Measurements from ENCODE around the gene SMAD6.

SMAD6 gene

GRCh38 chr15:66711862-66712261 is 9.8 kb downstream of the SMAD6 start:
- TF ChIP-seq, protein P1, sequence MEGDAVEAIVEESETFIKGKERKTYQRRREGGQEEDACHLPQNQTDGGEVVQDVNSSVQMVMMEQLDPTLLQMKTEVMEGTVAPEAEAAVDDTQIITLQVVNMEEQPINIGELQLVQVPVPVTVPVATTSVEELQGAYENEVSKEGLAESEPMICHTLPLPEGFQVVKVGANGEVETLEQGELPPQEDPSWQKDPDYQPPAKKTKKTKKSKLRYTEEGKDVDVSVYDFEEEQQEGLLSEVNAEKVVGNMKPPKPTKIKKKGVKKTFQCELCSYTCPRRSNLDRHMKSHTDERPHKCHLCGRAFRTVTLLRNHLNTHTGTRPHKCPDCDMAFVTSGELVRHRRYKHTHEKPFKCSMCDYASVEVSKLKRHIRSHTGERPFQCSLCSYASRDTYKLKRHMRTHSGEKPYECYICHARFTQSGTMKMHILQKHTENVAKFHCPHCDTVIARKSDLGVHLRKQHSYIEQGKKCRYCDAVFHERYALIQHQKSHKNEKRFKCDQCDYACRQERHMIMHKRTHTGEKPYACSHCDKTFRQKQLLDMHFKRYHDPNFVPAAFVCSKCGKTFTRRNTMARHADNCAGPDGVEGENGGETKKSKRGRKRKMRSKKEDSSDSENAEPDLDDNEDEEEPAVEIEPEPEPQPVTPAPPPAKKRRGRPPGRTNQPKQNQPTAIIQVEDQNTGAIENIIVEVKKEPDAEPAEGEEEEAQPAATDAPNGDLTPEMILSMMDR (IDR thresholded peaks at IDR 0.05) = no peak

DNA sequence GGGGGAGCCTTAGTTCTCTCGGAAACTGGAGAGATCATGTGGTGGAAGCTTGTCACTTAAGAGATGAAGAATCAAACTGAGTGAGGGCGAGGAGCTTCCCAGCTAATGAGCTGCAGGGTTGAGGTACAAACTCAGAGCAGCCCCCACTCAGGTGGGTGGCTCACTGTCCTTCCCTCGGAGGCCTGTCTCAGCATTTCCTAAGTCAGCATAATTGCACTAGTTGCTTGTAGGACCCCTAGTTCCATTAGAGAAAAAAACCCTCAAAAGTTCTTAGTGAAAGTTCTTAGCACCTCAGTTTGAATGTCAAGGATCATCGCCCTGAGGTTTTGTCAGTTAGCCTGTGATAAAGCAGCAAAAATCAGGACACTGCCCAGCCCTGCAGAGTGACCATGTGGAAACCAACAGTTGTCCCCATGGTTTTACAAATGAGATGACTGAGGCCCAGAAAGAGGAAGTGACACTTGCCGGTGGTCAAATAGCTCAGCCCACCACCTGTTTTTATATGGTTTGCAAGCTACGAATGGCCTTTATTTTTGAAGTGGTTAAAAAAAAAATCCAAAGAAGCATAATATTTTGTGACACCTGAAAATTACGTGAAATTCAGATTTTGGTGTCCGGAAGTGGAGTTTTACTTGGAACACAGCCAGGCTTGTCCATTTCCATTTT is 11.9 kb downstream of the SMAD6 start:
- TF ChIP-seq, protein P1 (IDR thresholded peaks at IDR 0.05) = no peak

- TF ChIP-seq, protein P1 (IDR thresholded peaks at IDR 0.05) = no peak
Measured at GRCh38 chr15:66714543-66714981, 12.5 kb downstream of the SMAD6 start.

DNA sequence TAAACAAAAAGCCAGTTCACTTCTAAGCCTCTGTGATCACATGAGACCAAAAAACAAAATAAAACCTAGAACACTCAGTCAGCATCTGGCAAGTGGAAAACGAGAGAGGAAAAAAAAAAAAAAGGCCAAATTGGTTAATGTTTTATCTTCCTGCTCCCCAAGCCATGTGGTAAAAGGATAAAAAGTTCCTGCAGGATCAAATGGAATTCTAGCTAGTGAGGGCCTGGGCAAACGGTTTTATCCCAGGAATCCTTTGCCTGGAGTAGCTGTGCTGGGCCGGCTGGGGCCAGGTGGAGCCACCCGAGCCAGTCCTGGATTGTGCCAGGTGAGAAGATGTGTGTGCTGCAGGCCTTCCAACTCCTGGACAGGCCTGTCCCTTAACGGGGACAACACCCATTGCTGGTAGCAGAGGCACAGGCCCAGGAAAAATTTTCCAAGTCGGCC is 13.2 kb downstream of the SMAD6 start:
- TF ChIP-seq, protein P1 (IDR thresholded peaks at IDR 0.05) = no peak

- TF ChIP-seq, protein P1 (IDR thresholded peaks at IDR 0.05) = no peak
Measured at GRCh38 chr15:66715720-66716655, 14.0 kb downstream of the SMAD6 start.

DNA sequence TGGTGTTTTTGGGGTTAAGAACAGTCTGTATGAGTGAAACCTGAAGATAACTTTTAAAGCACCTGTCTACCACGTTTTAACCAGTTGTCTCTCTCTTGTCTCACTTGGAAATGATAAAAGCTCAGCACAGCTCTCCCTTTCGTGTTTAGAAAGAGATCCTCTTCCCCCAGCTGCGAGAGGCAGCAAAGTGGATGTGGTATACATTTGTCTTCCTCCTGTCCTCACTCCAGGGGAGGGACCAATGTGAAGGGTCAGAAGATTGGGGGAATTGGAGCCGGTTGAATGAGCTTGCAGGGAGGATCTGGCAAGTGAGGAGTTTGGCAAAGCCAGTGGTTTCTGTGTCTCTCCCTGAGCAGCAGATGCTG is 14.6 kb downstream of the SMAD6 start:
- TF ChIP-seq, protein P1 (IDR thresholded peaks at IDR 0.05) = no peak

- TF ChIP-seq, protein P1 (IDR thresholded peaks at IDR 0.05) = no peak
Measured at GRCh38 chr15:66718220-66718988, 16.4 kb downstream of the SMAD6 start.

Data from LNCAP (cell line).